ENCODE measurements around the gene DOCK4.

Gene DOCK4

DNA sequence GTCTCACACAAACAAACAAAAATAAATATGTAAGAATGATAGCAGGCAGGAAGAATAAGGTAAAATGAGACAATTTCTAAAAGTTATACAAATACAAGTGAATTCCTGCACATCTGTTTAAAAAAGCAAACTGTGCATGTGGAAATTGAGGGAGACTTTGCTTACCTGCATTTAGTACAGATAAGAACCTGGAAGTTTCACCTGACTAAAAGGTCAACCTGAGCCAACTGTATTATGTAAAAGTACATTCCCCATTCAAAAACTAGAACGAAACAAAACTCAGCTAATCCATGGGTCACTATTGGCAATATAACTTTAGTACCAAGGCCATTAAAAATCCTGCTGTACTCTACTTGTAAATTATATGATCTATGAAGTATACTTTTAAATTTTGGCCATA lies 127.1 kb downstream of the DOCK4 start:
- Mint-ChIP-seq H3K27ac (no peak overlapping the region), H3K27me3 (ENCODE audit: low read depth) (no peaks in the 10 kb centered on the region), H3K36me3 (ENCODE audit: low read depth) (peaks cover 10% of the 10 kb centered on the region), H3K4me3 (no peak overlapping the region), H3K4me1 (peaks cover 10% of the 10 kb centered on the region), H3K9me3 (peaks cover 7% of the 10 kb centered on the region)
- TF ChIP-seq CTCF (IDR thresholded peaks at IDR 0.05; ENCODE audit: unreplicated experiment in 3 of 3): no peak

GRCh38 chr7:112076324-112076723 lies 129.9 kb downstream of the DOCK4 start:
- Mint-ChIP-seq H3K36me3 (ENCODE audit: low read depth) (peaks cover 10% of the 10 kb centered on the region), H3K4me1 (peaks cover 10% of the 10 kb centered on the region), H3K4me3 (no peak overlapping the region), H3K27me3 (ENCODE audit: low read depth) (no peaks in the 10 kb centered on the region), H3K9me3 (peaks cover 10% of the 10 kb centered on the region), H3K27ac (no peak overlapping the region)
- TF ChIP-seq CTCF (IDR thresholded peaks at IDR 0.05; ENCODE audit: unreplicated experiment in 3 of 3): no peak

DNA sequence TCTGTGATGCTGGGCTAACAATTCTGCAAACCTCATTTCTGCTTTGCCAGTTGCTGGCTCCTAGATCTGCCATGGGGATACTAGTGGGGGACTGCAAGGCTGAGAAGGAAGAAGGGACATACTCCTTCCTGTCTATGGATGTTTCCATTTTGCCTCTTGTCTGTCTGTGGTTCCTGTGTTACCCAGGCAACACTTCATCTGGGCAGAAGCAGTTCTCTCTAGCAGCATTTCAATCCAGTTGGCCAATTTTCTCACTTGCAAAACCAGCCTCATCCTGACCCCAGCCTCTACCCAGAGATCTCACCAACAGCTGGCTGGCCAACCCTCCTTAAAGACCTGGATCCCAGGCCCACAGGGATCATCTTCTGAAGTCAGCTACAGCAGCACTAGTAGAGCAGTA lies 131.7 kb downstream of the DOCK4 start:
- peaks cover 10% of the 10 kb centered on the region for H3K9me3 Mint-ChIP-seq

GRCh38 chr7:112073530-112073929 lies 132.7 kb downstream of the DOCK4 start:
- H3K4me1 Mint-ChIP-seq: no peaks in the 10 kb centered on the region
- H3K4me3 Mint-ChIP-seq: no peak overlapping the region
- H3K9me3 Mint-ChIP-seq: peaks cover 10% of the 10 kb centered on the region
- peaks cover 10% of the 10 kb centered on the region for H3K36me3 Mint-ChIP-seq (ENCODE audit: low read depth)
- H3K27me3 Mint-ChIP-seq (ENCODE audit: low read depth): no peaks in the 10 kb centered on the region
- H3K27ac Mint-ChIP-seq: no peak overlapping the region
- TF ChIP-seq CTCF (IDR thresholded peaks at IDR 0.05; ENCODE audit: unreplicated experiment in 3 of 3): no peak

More for the DNA sequence above, 131.7 kb downstream of the DOCK4 start:
- Mint-ChIP-seq H3K4me3 (no peak overlapping the region), H3K36me3 (ENCODE audit: low read depth) (peaks cover 10% of the 10 kb centered on the region), H3K4me1 (no peaks in the 10 kb centered on the region), H3K27me3 (ENCODE audit: low read depth) (no peaks in the 10 kb centered on the region), H3K27ac (no peak overlapping the region)
- TF ChIP-seq CTCF (IDR thresholded peaks at IDR 0.05; ENCODE audit: unreplicated experiment in 3 of 3): no peak

DNA sequence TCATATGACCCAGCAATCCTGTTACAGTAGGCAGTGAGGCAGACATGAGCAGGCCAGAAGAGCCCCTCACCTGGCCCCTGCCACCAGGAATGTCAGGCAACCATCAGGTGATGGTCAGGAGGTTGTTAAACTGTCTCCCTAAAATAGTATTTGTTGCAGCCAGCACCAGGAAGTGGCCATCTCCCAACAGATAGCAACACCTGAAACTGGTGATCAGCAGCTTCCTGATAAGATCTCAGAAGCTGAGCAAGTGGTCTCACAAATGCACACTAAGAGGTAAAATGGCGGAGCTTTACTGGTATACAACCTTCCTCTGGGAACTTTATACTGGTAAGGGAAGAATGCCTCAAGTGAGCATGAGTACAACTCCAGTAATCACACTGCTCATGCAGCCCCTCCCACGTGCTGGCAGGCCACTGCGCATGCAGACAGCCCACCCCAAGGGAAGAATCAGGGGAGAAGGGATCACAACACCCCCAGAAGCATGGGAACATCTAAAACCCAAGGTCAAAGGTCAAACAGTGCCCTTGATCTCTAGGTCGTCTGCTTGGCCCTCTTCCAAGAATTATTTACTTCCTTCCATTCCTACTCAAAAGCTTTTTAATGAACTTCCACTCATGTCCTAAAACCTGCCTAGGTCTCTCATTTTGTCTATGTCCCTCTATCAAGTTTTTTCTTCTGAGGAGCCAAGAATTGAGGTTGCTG lies 133.5 kb downstream of the DOCK4 start:
- H3K27me3 Mint-ChIP-seq (ENCODE audit: low read depth): no peaks in the 10 kb centered on the region
- peaks cover 10% of the 10 kb centered on the region for H3K9me3 Mint-ChIP-seq
- no peak overlapping the region for H3K27ac Mint-ChIP-seq
- peaks cover 10% of the 10 kb centered on the region for H3K36me3 Mint-ChIP-seq (ENCODE audit: low read depth)
- H3K4me1 Mint-ChIP-seq: no peaks in the 10 kb centered on the region
- no peak overlapping the region for H3K4me3 Mint-ChIP-seq
- TF ChIP-seq CTCF (IDR thresholded peaks at IDR 0.05; ENCODE audit: unreplicated experiment in 3 of 3): no peak

GRCh38 chr7:112071856-112072255 lies 134.3 kb downstream of the DOCK4 start:
- H3K27ac Mint-ChIP-seq: no peak overlapping the region
- H3K9me3 Mint-ChIP-seq: peaks cover 10% of the 10 kb centered on the region
- H3K36me3 Mint-ChIP-seq (ENCODE audit: low read depth): peaks cover 10% of the 10 kb centered on the region
- no peak overlapping the region for H3K4me3 Mint-ChIP-seq
- no peak for TF ChIP-seq CTCF (IDR thresholded peaks at IDR 0.05; ENCODE audit: unreplicated experiment in 3 of 3)
- H3K27me3 Mint-ChIP-seq (ENCODE audit: low read depth): no peaks in the 10 kb centered on the region
- no peaks in the 10 kb centered on the region for H3K4me1 Mint-ChIP-seq
